ENCODE measurements around the gene RPS6KA5.
"Not testable (repeated sequence)": the region's sequence is repeated elsewhere in the genome, so short reads cannot be mapped to it uniquely, and the experiment has no call there.

Gene RPS6KA5

GRCh38 chr14:91067186-91067585, 6.7 kb upstream of the RPS6KA5 start:
- no peak for DNase-seq (ENCODE audit: low spot score)

GRCh38 chr14:91065266-91065665, 4.8 kb upstream of the RPS6KA5 start:
- DNase-seq (ENCODE audit: low spot score), result no peak

DNA sequence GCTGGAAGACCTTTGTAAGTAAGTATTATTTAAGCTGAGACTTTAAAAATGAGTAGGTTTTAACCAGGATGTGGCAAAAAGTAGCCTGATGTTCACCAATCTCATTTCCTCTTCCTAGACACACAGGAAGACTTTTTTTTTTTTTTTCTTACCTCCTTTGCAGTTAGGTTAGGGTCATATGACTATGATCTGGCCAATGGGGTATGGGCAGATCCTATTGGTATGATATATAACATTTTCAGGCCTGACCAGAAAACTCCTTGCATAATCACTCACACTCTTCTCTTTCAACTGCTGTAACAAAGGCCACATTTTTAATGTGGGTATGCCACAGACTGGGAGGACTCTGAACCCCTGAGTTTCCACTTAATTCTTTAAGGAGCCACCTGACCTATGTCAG, 2.7 kb upstream of the RPS6KA5 start:
- DNase-seq (ENCODE audit: low spot score), result no peak

- DNase-seq (ENCODE audit: low spot score), result no peak
These were observed 2.2 kb upstream of the RPS6KA5 start for GRCh38 chr14:91062600-91062999.

GRCh38 chr14:91061056-91061887, 831 bp upstream of the RPS6KA5 start:
- peak; percentile 12 for DNase-seq (ENCODE audit: low spot score)

- peak; percentile 23 for DNase-seq (ENCODE audit: low spot score)
These were observed 678 bp downstream of the RPS6KA5 start for GRCh38 chr14:91059576-91060350.

- DNase-seq (ENCODE audit: low spot score), result peak; percentile 6
These were observed 2.3 kb downstream of the RPS6KA5 start for GRCh38 chr14:91058042-91058581.

GRCh38 chr14:91056361-91056760, 4.1 kb downstream of the RPS6KA5 start:
- DNase-seq (ENCODE audit: low spot score), result no peak

- DNase-seq (ENCODE audit: low spot score), result no peak
These were observed 5.4 kb downstream of the RPS6KA5 start for GRCh38 chr14:91055016-91055415.

DNA sequence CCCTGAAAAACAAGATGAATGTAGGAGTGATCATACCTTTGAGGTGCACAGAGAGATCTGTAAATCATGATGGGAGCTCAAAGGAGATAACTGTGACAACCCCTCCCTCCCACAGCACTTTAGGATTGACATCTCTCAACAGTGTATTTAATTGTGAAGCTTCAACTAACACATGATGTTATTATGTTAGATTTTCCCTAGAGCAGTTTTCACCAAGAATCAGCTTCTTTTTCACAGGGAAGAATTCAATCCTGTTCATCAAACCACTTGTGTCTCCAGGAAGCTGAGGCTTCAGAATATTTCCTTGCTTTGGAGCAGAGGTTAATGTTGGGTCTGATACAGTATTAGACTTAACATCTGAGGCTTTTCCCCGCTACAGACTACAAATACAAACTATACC, 11.8 kb downstream of the RPS6KA5 start:
- no peak for DNase-seq (ENCODE audit: low spot score)

DNA sequence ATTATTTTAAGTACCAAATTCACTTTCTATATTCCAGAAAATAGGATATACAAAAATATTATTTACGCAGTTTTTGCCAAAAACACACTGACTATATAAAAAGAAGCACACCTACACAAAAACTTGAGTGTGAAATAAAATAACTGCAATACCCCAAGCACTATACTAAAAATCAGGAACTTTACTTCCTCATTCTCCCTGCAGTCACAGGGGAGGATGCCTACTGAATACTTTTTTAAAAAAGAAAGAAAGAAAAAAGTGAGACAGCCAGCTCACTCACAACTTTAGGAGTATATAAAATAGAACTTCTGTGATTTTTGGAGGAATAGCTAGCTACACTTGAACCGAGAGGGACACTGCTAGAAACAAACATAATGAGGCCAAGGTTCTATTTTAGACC, 12.2 kb downstream of the RPS6KA5 start:
- DNase-seq (ENCODE audit: low spot score), result no peak

GRCh38 chr14:91047174-91047753, 13.2 kb downstream of the RPS6KA5 start:
- no peak for DNase-seq (ENCODE audit: low spot score)

- DNase-seq (ENCODE audit: low spot score), result no peak
These were observed 13.9 kb downstream of the RPS6KA5 start for GRCh38 chr14:91046488-91047072.

GRCh38 chr14:91041450-91041849, 19.0 kb downstream of the RPS6KA5 start:
- no peak for DNase-seq (ENCODE audit: low spot score)

DNA sequence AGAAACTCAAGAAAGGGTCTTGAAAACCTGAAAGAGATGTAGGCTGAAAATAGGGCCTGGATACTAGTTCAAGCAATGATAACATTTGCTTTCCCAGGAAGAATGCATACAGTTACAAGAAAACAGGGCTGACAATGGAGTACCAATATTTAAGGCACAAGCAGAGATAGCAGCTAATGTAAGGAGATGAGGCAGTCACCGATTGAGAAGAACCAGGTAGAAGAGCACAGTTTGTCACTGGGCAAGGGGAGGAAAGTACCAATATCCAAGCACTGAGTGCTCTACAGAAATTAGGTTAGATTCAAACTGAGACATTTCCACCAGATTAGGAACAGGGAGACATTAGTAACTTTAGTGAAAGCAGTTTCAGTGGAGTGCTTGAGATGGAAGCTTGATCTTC, 19.9 kb downstream of the RPS6KA5 start:
- DNase-seq (ENCODE audit: low spot score), result no peak

GRCh38 chr14:91038439-91038838, 22.0 kb downstream of the RPS6KA5 start:
- DNase-seq (ENCODE audit: low spot score), result no peak

- DNase-seq (ENCODE audit: low spot score), result no peak
These were observed 23.5 kb downstream of the RPS6KA5 start for GRCh38 chr14:91036741-91037469.

GRCh38 chr14:91035855-91036254, 24.6 kb downstream of the RPS6KA5 start:
- no peak for DNase-seq (ENCODE audit: low spot score)

DNA sequence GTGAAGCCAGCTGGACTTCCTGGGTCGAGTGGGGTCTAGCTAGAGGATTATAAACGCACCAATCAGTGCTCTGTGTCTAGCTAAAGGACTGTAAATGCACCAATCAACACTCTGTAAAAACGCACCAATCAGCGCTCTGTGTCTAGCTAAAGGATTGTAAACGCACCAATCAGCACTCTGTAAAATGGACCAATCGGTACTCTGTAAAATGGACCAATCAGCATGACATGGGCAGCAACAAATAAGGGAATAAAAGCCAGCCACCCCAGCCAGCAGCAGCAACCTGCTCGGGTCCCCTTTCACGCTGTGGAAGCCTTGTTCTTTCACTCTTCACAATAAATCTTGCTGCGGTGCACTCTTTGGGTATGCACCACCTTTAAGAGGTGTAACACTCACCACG, 26.1 kb downstream of the RPS6KA5 start:
- not testable (repeated sequence) for DNase-seq (ENCODE audit: low spot score)

DNA sequence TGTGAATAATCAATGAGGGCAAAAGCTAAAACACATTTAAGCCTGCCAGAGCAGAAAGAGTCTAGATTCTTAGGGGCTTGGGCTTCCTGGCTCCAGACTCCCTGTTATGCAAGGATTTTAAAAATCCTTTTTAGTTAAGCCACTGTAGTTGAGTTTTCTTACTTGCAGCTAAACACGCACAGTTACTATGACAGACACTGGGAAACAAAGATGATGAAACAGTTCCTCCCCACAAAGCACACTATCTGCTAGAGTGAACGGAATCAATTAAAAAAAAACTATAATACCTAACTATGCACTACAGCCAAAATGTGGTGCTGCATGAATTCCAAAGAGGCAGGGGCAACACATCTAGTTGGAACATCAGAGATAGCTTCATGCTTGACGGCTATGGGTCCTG, 28.2 kb downstream of the RPS6KA5 start:
- no peak for DNase-seq (ENCODE audit: low spot score)

DNA sequence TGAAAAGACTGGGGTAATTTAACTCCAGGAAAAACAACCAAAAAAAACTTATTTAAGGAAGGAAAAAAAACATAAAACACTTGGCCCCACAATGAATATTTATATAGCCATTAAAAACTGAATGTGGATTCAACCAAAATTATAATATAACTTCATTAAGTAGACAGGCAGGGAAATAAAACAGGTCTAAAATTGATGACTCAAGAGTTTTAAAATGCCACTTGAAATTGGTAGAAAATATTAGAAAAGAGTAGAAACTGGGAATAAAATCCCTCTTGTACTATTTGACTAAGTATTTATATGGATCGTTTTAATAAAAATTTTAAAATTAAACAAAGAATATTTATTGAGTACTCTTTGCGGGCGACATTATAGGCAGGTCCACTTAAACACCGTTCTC, 28.8 kb downstream of the RPS6KA5 start:
- DNase-seq (ENCODE audit: low spot score), result no peak
